Ecto neural progenitor cell (in vitro differentiated cells): ENCODE results near the gene TBXAS1.

Source experiments
- DNase-seq: peaks from one replicate; pipeline ENCODE4 v3.0.0-alpha.2; 2018; ENCODE audit warnings: low spot score

Gene TBXAS1

DNA sequence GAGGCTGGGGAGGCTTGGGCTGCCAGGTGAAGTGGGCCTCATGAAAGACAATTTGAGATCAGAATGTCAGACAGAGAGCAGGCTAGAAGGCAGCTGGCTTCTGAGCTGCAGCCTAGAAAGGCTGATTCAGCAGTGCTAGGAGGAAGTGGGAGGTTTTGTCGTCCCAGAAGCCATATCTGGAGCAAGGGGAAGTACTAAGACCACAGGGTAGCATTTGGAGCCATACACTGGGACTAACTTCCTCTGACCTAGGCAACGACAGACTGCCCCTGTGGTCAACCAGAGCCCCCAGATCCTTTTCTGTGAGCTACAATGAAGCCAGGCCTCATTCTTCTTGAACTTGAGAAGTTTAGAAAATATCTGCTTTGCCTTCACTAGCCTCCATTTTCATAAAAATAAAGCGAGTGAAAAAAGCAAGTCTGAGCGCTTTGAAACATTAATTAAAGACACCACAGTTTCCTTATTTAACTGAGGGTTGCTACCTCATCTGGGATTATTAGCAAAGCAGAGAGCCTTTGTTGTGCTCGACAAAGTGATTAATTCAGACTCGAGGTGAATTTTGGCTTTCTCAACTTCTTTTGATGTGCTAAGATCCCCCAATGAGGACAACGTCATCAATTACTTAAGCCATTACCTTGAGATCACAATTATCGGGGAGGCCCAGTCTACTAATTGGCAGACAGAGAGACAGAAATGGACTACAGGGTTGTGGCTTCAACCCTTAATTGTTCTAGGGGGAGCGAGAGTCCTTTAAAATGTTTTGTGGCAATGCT lies 26.6 kb downstream of the TBXAS1 start:
- no peak for DNase-seq

- no peak for DNase-seq
These were observed 28.7 kb downstream of the TBXAS1 start for GRCh38 chr7:139857791-139858190.

- DNase-seq, result no peak
These were observed 31.2 kb downstream of the TBXAS1 start for GRCh38 chr7:139860090-139860775.

- DNase-seq, result no peak
These were observed 32.7 kb downstream of the TBXAS1 start for GRCh38 chr7:139861803-139862202.

DNA sequence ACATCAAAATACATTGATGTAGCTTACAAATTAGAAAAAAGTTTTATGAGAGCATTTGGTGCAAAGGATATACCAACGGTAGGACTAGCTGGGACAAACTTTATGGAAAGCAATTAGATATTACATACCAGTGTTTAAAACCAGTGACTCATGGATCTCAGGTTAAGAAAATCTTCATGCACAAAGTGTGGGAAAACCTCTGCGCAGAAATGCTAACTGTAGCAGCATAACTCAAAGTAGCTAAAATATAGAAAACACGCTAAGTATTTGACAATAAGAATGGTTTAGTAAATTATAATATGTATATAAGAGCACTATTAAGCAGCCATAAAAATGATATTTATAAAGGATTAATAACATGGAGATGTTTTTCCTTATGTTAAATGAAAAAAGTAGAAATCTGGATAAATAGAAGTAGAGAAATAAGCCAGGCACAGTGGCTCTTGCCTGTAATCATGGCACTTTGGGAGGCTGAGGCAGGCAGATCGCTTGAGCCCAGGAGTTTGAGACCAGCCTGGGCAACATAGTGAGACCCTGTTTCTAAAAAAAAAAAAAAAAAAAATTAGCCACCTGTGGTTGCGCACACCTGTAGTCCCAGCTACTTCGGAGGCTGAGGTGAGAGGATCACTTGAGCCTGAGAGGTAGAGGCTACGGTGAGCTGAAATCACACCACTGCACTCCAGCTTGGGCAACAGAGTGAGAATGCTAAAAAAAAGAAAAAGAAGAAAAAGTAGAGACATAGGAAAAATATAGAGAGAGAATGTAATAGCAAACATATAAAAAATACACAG lies 37.2 kb downstream of the TBXAS1 start:
- no peak for DNase-seq

DNA sequence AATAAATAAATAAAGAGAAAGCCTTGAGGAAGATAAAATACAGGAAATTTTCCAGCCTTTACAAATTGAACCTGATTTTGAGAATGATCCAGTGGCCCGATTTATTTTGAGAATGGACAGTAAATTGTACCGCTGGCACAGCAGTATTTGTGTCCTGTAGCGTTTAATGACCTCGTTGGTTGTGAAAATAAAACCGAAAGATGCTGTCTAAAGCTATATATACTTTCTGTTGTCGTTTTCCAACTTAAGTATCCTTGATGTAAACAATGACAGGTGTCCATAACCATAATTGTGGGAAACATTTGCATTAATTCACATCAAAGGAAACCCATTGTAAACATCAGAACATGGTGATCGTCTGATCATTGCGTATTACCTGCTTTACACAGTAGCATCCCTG lies 38.8 kb downstream of the TBXAS1 start:
- no peak for DNase-seq

DNA sequence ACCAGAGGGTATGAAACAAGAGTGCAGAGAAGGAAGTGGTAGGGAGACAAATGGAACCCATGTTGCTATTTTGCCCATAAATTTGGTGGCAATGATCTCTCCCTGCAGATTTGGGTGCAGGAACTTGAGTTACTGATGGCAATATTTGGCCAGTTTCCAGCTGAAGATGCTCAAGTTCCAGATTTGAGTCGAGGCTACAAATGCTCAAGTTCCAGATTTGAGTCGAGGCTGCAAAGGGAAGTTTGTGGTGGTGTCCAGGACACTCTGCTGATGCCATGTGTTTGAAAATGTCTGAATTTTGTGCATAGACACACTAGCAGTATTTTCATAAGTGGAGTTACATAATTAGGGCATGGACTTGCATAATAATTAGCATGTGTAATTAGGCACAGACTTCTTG lies 40.8 kb downstream of the TBXAS1 start:
- DNase-seq, result no peak

DNA sequence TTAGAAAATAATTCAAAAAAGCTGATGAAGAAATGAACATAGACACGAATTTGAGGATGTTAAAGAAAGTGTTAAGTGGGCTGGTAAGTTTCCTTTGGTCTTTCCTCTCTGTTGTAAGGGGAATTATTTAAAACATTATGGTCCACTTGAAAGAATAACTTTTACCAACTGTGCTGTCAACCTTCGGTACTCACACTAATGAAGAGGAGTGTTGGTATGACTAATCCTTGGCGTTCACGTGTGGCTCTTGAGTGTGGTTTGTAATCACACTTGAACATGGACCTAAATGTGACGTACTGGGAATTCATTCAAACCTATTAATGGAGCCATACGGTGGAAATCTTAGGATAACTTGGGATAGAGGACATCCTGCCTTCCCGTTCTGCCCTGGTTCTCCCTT lies 41.3 kb downstream of the TBXAS1 start:
- no peak for DNase-seq

GRCh38 chr7:139871331-139871730 lies 42.3 kb downstream of the TBXAS1 start:
- DNase-seq, result no peak

DNA sequence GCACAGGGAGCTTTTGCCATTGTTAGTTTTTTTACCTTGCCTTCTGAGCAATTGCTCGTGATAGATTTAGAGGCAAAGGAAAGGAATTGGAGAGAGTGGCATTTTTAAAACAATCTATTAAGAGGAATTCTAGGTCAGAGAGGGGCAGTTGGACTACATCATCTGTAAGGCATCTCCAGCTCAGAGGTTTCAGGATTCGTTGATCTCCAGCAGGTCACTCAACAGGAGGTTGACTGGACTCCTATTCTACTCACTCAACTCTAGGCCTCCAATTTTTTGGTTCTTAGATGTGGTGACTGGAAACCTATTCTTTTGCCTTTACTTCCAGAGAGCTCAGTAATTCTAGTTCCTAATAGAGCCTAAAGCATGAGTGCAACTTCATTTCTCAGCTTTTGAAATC lies 42.8 kb downstream of the TBXAS1 start:
- DNase-seq, result no peak

- no peak for DNase-seq
These were observed 44.7 kb downstream of the TBXAS1 start for GRCh38 chr7:139873593-139874301.

DNA sequence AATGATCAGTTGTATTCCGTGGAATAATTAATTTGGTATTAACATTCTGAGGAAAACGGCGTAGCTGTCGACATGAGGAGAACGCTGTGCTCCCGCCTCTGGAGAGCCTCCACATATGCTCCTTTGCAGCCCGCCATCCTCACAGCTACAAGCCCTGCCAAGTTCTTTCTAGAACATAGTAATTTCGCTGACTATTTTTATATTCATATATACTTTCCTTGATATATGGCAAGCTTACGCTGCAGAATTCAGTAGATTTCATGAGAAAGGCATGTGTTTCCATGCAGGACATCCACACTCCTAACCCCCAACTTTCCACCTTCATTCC lies 45.2 kb downstream of the TBXAS1 start:
- DNase-seq, result no peak

DNA sequence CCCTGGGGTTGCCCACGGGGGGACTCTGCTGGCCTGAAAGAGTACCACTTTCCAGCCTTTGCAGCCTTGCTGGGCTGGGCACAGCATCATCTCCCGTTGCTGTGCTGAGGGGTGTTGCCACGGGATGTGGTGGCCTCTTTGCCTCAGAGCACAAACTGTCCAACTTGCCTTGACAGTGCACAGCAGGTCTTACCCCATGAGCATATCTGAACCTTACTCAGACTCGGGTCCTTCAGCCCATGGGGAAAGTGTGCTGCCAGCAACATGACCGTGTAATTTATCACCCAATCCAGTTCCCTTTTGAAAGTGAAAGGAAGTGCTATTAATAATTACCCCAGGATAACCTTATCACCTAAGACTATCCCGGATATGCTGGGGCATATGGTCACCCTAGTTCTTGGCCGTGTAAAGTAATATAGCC lies 46.8 kb downstream of the TBXAS1 start:
- no peak for DNase-seq

- DNase-seq, result no peak
These were observed 47.7 kb downstream of the TBXAS1 start for GRCh38 chr7:139876622-139877283.

DNA sequence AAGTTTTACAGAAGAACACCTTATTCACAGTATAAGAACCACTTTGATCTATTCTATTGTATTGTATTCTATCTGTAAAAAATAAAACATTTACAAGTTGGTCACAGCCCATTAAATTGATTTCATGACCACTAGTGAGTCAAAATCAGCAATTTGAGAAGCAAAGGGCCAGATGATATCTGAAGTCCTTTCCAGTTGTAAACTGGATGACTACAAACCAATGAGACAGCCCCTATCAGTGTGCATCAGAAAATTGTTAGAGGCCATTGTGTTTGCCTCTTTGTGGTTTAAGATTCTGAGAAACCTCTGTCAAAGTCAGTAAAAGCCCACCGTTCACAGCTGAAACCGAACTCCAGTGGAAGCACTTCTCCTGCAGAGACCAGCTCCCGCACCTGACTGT lies 54.8 kb downstream of the TBXAS1 start:
- DNase-seq, result no peak

- DNase-seq, result no peak
These were observed 55.4 kb downstream of the TBXAS1 start for GRCh38 chr7:139884441-139884840.

- no peak for DNase-seq
These were observed 56.4 kb downstream of the TBXAS1 start for GRCh38 chr7:139885511-139885910.

GRCh38 chr7:139886206-139886605 lies 57.1 kb downstream of the TBXAS1 start:
- DNase-seq, result no peak

DNA sequence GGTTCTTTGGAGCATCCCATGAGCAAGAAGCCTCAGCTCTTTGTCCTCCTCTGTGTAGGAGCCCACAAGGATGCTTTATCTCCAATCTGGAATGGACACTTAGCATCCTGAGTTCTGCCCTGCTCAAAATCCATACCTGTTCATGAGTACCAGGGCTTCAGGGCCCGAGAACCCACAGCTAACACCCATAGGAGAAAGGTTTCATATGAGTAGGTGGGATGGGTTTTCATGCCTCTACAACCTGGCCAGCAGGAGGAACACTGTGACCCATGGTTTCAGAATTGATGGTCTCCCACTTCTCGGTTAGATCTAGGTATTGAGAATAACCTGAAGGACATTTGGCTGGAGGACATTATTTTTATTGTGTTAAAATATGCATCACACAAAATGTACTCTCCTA lies 57.8 kb downstream of the TBXAS1 start:
- DNase-seq, result no peak

GRCh38 chr7:139887992-139888481 lies 59.0 kb downstream of the TBXAS1 start:
- no peak for DNase-seq

- no peak for DNase-seq
These were observed 60.3 kb downstream of the TBXAS1 start for GRCh38 chr7:139889186-139889871.
